Stimulated activated CD4-positive, alpha-beta T cell treated with anti-CD3 and anti-CD28 coated beads, TNF-alpha, amount 100 ng/mL, for 48 hours (primary cell): ENCODE results near the gene FBXW12.
"Not testable (repeated sequence)": the region's sequence is repeated elsewhere in the genome, so short reads cannot be mapped to it uniquely, and the experiment has no call there.

ENCODE experiments used
- DNase-seq, 3 donors: peaks; one replicate each; pipeline ENCODE4 v3.0.0-alpha.2; 2020; ENCODE audit warnings: low read depth in 3 of 3

Gene FBXW12

GRCh38 chr3:48371651-48372376, at the start of gene FBXW12:
Gene FBXW12, plus strand, starts transcription at chr3:48372219. Its CDS starts 549 bp downstream, at chr3:48372768.
- no peak for DNase-seq

- not testable (repeated sequence) for DNase-seq
Observed at GRCh38 chr3:48331706-48332435, 40.1 kb upstream of the FBXW12 start.

- not testable (repeated sequence) for DNase-seq
Observed at GRCh38 chr3:48333346-48334245, 38.4 kb upstream of the FBXW12 start, which contains the start of gene SPINK8. Gene SPINK8, minus strand, starts transcription at chr3:48333661. Its CDS starts 5,320 bp downstream, at chr3:48328341.

- DNase-seq: no peak
Observed at GRCh38 chr3:48334605-48335004, 37.4 kb upstream of the FBXW12 start.

GRCh38 chr3:48335286-48335685, 36.7 kb upstream of the FBXW12 start:
- DNase-seq: not testable (repeated sequence)

GRCh38 chr3:48337536-48337935, 34.5 kb upstream of the FBXW12 start:
- not testable (repeated sequence) for DNase-seq

GRCh38 chr3:48338635-48339034, 33.4 kb upstream of the FBXW12 start:
- no peak for DNase-seq

- DNase-seq: no peak
Observed at GRCh38 chr3:48343432-48343831, 28.6 kb upstream of the FBXW12 start.

- no peak for DNase-seq
Observed at GRCh38 chr3:48344867-48345507, 27.0 kb upstream of the FBXW12 start.

GRCh38 chr3:48345946-48346572, 26.0 kb upstream of the FBXW12 start:
- no peak for DNase-seq

- DNase-seq: no peak
Observed at GRCh38 chr3:48347500-48347899, 24.5 kb upstream of the FBXW12 start.

GRCh38 chr3:48352546-48352945, 19.5 kb upstream of the FBXW12 start:
- DNase-seq: no peak

GRCh38 chr3:48353987-48354386, 18.0 kb upstream of the FBXW12 start:
- DNase-seq: no peak

GRCh38 chr3:48356419-48356818, 15.6 kb upstream of the FBXW12 start:
- DNase-seq: no peak

- no peak for DNase-seq
Observed at GRCh38 chr3:48361928-48362327, 10.1 kb upstream of the FBXW12 start.

GRCh38 chr3:48364840-48365239, 7.2 kb upstream of the FBXW12 start:
- DNase-seq: no peak

- DNase-seq: no peak
Observed at GRCh38 chr3:48367201-48367600, 4.8 kb upstream of the FBXW12 start.

GRCh38 chr3:48369693-48370332, 2.2 kb upstream of the FBXW12 start:
- DNase-seq: no peak

- DNase-seq: no peak
Observed at GRCh38 chr3:48370333-48370713, 1.7 kb upstream of the FBXW12 start.

- no peak for DNase-seq
Observed at GRCh38 chr3:48372377-48372770, 355 bp downstream of the FBXW12 start.
